ENCODE results near the gene ZC2HC1B. TPM values are rescaled to one million over a fixed set of nuclear protein-coding genes. Genes with fewer than 3 reads are reported as not detected.
A peak's percentile ranks its signal among the peaks of the same experiment; 100 is the strongest.
"Not testable (repeated sequence)": the region's sequence is repeated elsewhere in the genome, so short reads cannot be mapped to it uniquely, and the experiment has no call there.

The ZC2HC1B gene
- total RNA-seq, 1 donor from 2014 or later = not detected

GRCh38 chr6:143900358-143900757 is 36.1 kb downstream of the ZC2HC1B start:
- TF ChIP-seq, protein P1, sequence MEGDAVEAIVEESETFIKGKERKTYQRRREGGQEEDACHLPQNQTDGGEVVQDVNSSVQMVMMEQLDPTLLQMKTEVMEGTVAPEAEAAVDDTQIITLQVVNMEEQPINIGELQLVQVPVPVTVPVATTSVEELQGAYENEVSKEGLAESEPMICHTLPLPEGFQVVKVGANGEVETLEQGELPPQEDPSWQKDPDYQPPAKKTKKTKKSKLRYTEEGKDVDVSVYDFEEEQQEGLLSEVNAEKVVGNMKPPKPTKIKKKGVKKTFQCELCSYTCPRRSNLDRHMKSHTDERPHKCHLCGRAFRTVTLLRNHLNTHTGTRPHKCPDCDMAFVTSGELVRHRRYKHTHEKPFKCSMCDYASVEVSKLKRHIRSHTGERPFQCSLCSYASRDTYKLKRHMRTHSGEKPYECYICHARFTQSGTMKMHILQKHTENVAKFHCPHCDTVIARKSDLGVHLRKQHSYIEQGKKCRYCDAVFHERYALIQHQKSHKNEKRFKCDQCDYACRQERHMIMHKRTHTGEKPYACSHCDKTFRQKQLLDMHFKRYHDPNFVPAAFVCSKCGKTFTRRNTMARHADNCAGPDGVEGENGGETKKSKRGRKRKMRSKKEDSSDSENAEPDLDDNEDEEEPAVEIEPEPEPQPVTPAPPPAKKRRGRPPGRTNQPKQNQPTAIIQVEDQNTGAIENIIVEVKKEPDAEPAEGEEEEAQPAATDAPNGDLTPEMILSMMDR (IDR thresholded peaks at IDR 0.05) = no peak
- Mint-ChIP-seq H3K9me3 (ENCODE audit: low read depth) (no peaks in the 10 kb centered on the region), H3K36me3 (ENCODE audit: low read depth) (peaks cover 2% of the 10 kb centered on the region), H3K4me1 (ENCODE audit: low read depth) (peaks cover 19% of the 10 kb centered on the region), H3K4me3 (ENCODE audit: unreplicated experiment) (no peak overlapping the region), H3K27ac (ENCODE audit: unreplicated experiment) (no peak overlapping the region), H3K27me3 (ENCODE audit: low read depth) (no peaks in the 10 kb centered on the region)
- DNase-seq (ENCODE audit: low spot score) = no peak

GRCh38 chr6:143901885-143902750 is 37.8 kb downstream of the ZC2HC1B start:
- no peaks in the 10 kb centered on the region for H3K9me3 Mint-ChIP-seq (ENCODE audit: low read depth)
- no peaks in the 10 kb centered on the region for H3K27me3 Mint-ChIP-seq (ENCODE audit: low read depth)
- TF ChIP-seq, protein P1 (IDR thresholded peaks at IDR 0.05) = no peak
- DNase-seq (ENCODE audit: low spot score) = no peak
- peaks cover 19% of the 10 kb centered on the region for H3K4me1 Mint-ChIP-seq (ENCODE audit: low read depth)
- H3K4me3 Mint-ChIP-seq (ENCODE audit: unreplicated experiment) = no peak overlapping the region
- H3K36me3 Mint-ChIP-seq (ENCODE audit: low read depth) = peaks cover 6% of the 10 kb centered on the region
- H3K27ac Mint-ChIP-seq (ENCODE audit: unreplicated experiment) = peak overlapping the region; percentile 80

DNA sequence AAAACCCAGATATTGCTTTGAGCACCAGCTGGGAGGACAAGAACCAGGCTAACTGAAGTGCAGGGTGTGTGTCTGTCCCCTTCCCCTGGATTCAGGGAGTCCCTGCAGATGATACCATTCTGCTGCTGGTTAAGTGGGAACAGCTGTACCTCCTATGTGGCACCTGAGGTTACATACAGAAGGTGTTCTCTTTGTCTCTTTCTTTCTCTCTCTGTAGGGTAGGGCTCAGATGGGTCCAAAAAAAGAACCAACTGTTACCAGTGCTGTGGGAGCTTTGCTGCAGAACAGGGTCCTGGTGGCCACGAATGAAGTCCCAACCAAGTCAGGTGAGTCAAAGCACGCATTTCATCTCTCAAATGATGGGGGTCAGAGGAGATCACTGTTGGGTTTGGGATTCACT is 38.6 kb downstream of the ZC2HC1B start:
- peaks cover 6% of the 10 kb centered on the region for H3K36me3 Mint-ChIP-seq (ENCODE audit: low read depth)
- no peak for DNase-seq (ENCODE audit: low spot score)
- TF ChIP-seq, protein P1 (IDR thresholded peaks at IDR 0.05) = no peak

DNA sequence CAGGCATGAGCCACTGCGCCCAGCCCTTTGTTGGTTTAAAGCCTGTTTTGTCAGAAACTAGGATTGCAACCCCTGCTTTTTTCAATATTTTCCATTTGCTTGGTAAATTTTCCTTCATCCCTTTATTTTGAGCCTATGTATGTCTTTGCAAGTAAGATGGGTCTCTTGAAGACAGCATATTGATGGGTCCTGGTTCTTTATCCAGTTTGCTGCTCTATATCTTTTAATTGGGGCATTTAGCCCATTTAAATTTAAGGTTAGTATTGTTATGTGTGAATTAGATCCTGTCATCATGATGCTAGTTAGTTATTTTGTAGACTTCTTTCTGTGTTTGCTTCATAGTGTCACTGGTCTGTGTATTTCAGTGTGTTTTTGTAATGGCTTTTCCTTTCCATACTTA is 46.8 kb downstream of the ZC2HC1B start:
- Mint-ChIP-seq H3K27ac (ENCODE audit: unreplicated experiment) (no peak overlapping the region), H3K27me3 (ENCODE audit: low read depth) (peaks cover 2% of the 10 kb centered on the region), H3K9me3 (ENCODE audit: low read depth) (peaks cover 40% of the 10 kb centered on the region), H3K36me3 (ENCODE audit: low read depth) (peaks cover 25% of the 10 kb centered on the region), H3K4me3 (ENCODE audit: unreplicated experiment) (no peak overlapping the region), H3K4me1 (ENCODE audit: low read depth) (no peaks in the 10 kb centered on the region)
- DNase-seq (ENCODE audit: low spot score) = no peak
- TF ChIP-seq, protein P1 (IDR thresholded peaks at IDR 0.05) = no peak

More for the DNA sequence above, 38.6 kb downstream of the ZC2HC1B start:
- Mint-ChIP-seq H3K4me3 (ENCODE audit: unreplicated experiment) (no peak overlapping the region), H3K27ac (ENCODE audit: unreplicated experiment) (no peak overlapping the region), H3K27me3 (ENCODE audit: low read depth) (no peaks in the 10 kb centered on the region), H3K9me3 (ENCODE audit: low read depth) (peaks cover under 1% of the 10 kb centered on the region), H3K4me1 (ENCODE audit: low read depth) (peaks cover 19% of the 10 kb centered on the region)

DNA sequence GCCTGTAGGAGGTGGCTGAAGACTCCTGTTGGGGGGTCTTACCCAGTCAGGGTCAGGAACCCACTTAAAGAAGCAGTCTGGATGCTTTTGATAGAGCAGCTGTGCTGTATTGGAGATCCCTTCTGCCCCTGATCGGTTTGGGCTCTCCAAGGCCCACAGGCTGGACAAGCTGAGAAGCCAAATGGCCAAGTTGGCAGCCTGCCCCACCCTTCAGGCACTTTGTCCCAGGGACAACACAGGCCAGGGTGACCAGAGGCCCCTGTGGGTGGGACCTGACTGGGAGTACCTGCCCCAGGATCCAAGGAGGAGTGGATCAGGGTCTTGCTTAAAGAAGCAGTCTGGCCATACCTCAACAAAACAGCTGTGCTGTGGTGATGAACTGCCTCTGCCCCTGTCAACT is 48.4 kb downstream of the ZC2HC1B start:
- peaks cover 2% of the 10 kb centered on the region for H3K27me3 Mint-ChIP-seq (ENCODE audit: low read depth)
- no peak overlapping the region for H3K27ac Mint-ChIP-seq (ENCODE audit: unreplicated experiment)
- H3K36me3 Mint-ChIP-seq (ENCODE audit: low read depth) = peaks cover 29% of the 10 kb centered on the region
- TF ChIP-seq, protein P1 (IDR thresholded peaks at IDR 0.05) = no peak
- peaks cover 45% of the 10 kb centered on the region for H3K9me3 Mint-ChIP-seq (ENCODE audit: low read depth)
- no peaks in the 10 kb centered on the region for H3K4me1 Mint-ChIP-seq (ENCODE audit: low read depth)
- no peak overlapping the region for H3K4me3 Mint-ChIP-seq (ENCODE audit: unreplicated experiment)
- DNase-seq (ENCODE audit: low spot score) = no peak

GRCh38 chr6:143917026-143917425 is 52.8 kb downstream of the ZC2HC1B start:
- Mint-ChIP-seq H3K36me3 (ENCODE audit: low read depth) (peaks cover 23% of the 10 kb centered on the region), H3K9me3 (ENCODE audit: low read depth) (peaks cover 23% of the 10 kb centered on the region)
- H3K4me1 Mint-ChIP-seq (ENCODE audit: low read depth); H3K27ac Mint-ChIP-seq (ENCODE audit: unreplicated experiment); DNase-seq (ENCODE audit: low spot score); H3K27me3 Mint-ChIP-seq (ENCODE audit: low read depth); H3K4me3 Mint-ChIP-seq (ENCODE audit: unreplicated experiment): not testable (repeated sequence)

Data from chondrocyte (in vitro differentiated cells).